ENCODE results near the gene COL3A1.

Gene COL3A1

DNA sequence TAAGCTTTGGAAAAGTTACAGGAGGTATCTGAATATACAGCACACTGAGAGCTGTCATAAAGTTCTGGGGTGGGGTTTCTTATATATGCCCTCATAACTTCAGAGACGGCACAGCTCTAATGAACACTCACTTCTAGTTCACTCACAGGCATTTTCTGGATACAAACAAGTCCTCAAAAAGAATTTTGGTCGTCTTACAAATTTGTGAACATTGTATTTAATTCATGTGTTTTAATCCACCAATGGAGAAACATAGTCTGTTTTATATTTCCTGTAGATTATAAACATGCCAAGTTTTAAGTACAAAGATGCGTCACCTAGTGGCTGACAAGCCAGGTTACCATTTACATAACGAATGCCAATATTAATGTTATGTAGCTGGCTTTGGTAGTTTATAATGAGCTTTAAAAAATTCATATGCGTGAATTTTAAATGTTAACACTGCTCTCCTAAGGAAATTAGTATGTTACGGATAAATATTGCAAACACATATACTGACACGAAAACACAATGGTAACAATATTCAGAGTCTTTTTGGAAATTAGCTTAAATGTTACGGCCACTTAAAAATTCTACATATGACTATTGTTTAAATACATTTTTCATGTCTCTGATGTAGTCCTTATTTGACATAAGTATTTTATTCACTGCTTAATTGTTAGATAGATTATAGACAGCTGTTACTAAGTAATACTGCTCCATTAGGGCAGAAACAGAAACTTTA lies 2.5 kb downstream of the COL3A1 start:
- TF ChIP-seq FOXP2 (optimal IDR thresholded peaks at IDR 0.05; ENCODE audit: borderline replicate concordance, extremely low read depth, extremely low read length, insufficient read depth), result no peak
- TF ChIP-seq SIN3A (IDR thresholded peaks at IDR 0.05; ENCODE audit: borderline replicate concordance, insufficient read depth, low read length), result no peak
- no peak for TF ChIP-seq TAF1 (IDR thresholded peaks at IDR 0.05; ENCODE audit: borderline replicate concordance, insufficient read depth, low read length)
- TF ChIP-seq POLR2AphosphoS5 (IDR thresholded peaks at IDR 0.05; ENCODE audit: low read depth, low read length), result no peak
- TF ChIP-seq, protein P1, sequence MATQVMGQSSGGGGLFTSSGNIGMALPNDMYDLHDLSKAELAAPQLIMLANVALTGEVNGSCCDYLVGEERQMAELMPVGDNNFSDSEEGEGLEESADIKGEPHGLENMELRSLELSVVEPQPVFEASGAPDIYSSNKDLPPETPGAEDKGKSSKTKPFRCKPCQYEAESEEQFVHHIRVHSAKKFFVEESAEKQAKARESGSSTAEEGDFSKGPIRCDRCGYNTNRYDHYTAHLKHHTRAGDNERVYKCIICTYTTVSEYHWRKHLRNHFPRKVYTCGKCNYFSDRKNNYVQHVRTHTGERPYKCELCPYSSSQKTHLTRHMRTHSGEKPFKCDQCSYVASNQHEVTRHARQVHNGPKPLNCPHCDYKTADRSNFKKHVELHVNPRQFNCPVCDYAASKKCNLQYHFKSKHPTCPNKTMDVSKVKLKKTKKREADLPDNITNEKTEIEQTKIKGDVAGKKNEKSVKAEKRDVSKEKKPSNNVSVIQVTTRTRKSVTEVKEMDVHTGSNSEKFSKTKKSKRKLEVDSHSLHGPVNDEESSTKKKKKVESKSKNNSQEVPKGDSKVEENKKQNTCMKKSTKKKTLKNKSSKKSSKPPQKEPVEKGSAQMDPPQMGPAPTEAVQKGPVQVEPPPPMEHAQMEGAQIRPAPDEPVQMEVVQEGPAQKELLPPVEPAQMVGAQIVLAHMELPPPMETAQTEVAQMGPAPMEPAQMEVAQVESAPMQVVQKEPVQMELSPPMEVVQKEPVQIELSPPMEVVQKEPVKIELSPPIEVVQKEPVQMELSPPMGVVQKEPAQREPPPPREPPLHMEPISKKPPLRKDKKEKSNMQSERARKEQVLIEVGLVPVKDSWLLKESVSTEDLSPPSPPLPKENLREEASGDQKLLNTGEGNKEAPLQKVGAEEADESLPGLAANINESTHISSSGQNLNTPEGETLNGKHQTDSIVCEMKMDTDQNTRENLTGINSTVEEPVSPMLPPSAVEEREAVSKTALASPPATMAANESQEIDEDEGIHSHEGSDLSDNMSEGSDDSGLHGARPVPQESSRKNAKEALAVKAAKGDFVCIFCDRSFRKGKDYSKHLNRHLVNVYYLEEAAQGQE (IDR thresholded peaks at IDR 0.05; ENCODE audit: insufficient read depth in 1 of 2, low read depth in 2 of 2, low read length in 2 of 2), result no peak

DNA sequence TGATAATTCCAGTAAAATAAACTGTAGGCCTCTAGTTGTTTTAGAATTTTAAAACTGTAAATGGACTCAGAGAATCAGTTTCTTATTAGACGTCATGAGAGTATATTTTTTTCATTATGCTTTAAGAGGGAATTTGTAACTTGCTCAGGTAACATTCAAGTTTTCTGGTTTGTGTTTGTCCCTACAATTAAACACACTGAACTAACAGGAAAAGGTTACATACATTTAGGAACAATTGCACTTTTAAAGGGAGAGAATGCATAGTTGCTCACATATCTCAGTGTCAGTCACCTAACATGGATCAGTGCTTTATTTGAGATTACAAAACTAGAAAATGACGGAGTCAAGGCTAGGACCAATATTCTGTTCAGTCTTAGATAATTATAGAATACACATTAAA lies 3.1 kb downstream of the COL3A1 start:
- TF ChIP-seq, protein P1 (IDR thresholded peaks at IDR 0.05; ENCODE audit: insufficient read depth in 1 of 2, low read depth in 2 of 2, low read length in 2 of 2), result no peak
- TF ChIP-seq POLR2AphosphoS5 (IDR thresholded peaks at IDR 0.05; ENCODE audit: low read depth, low read length) (no peak), SIN3A (IDR thresholded peaks at IDR 0.05; ENCODE audit: borderline replicate concordance, insufficient read depth, low read length) (no peak), TAF1 (IDR thresholded peaks at IDR 0.05; ENCODE audit: borderline replicate concordance, insufficient read depth, low read length) (no peak), FOXP2 (optimal IDR thresholded peaks at IDR 0.05; ENCODE audit: borderline replicate concordance, extremely low read depth, extremely low read length, insufficient read depth) (no peak)

DNA sequence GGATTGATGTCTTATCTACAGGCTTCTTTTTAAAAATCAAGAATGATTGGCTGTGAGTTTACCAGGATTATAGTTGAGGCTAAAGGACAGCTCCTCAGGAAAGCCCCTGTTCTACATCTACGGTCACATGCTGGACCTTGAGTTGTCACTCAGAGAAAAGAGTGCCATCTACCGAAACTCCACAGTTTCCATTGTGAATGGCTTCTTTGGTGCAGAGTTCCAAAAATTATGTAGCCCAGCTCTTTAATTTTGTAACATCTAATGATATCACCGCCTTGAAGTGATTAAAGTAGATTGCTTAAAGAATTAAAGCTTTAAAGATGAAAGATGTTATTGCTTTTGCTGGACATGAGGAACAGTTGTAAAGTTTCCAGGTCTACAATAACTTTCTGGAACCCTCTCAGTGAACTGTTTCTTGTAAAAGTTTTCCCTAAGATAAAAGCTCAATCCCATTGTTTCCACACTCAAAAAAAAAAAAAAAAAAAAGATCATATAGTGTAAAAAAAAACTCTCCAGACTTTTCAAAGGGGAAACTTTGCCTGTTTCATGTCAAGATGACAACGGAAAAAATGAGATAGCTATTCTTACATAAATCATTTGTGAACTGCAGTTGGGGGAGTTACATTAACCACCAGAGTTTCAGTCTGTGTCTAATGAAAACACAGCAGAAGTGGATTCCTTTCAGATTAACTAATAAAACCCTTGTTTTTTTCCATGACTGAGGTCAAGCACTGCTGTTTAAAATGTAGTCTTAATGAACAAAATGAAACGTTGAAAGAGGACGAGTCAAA lies 4.3 kb downstream of the COL3A1 start:
- no peak for TF ChIP-seq FOXP2 (optimal IDR thresholded peaks at IDR 0.05; ENCODE audit: borderline replicate concordance, extremely low read depth, extremely low read length, insufficient read depth)
- no peak for TF ChIP-seq TAF1 (IDR thresholded peaks at IDR 0.05; ENCODE audit: borderline replicate concordance, insufficient read depth, low read length)
- TF ChIP-seq, protein P1 (IDR thresholded peaks at IDR 0.05; ENCODE audit: insufficient read depth in 1 of 2, low read depth in 2 of 2, low read length in 2 of 2), result peak in 1 of 2 experiments; percentile 83; a peak in 2 of 4 replicates
- TF ChIP-seq SIN3A (IDR thresholded peaks at IDR 0.05; ENCODE audit: borderline replicate concordance, insufficient read depth, low read length), result no peak

DNA sequence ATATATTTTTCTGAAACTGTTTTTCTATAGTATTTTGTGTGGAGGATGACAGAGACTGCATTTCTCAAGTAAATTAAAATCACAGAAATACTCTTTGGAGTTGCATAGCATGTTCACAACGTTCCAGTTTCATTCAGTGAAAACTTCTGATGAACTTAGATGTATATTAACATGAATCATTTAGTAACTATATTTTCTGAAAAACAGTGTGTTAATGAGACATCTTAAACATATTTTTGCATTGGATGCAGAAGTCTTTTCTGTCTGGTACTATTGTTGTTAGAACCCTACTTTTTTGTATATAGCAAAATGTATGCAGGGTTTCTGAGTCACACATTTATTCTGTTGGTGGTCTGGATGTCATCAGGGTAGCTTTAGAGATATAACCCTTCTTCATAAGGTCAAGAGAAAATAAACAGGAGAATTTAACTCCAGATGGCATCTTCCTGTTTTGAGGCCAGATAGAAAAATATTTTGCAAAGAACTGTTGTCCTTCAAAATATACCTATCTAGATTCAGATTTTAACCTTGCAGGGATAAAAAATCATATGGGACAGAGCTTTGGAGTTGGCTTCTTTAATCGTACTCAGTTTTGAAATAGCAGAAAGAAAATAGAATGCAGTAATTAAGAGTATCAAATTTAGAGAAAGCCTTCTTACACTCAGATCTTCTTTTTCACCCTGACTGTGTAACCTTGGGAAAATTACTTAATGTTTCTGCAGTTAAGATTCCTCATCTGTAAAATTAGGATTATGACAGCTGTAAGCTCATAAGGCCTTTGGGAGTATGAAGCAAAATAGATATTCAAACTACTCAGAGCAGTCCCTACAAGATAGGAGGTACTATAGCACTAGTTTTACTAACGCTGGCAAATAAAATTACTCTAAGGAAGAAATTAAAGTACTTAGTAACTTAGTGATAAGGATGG lies 5.3 kb downstream of the COL3A1 start:
- no peak for TF ChIP-seq POLR2AphosphoS5 (IDR thresholded peaks at IDR 0.05; ENCODE audit: low read depth, low read length)
- TF ChIP-seq FOXP2 (optimal IDR thresholded peaks at IDR 0.05; ENCODE audit: borderline replicate concordance, extremely low read depth, extremely low read length, insufficient read depth), result no peak
- TF ChIP-seq, protein P1 (IDR thresholded peaks at IDR 0.05; ENCODE audit: insufficient read depth in 1 of 2, low read depth in 2 of 2, low read length in 2 of 2), result no peak
- no peak for TF ChIP-seq SIN3A (IDR thresholded peaks at IDR 0.05; ENCODE audit: borderline replicate concordance, insufficient read depth, low read length)
- TF ChIP-seq TAF1 (IDR thresholded peaks at IDR 0.05; ENCODE audit: borderline replicate concordance, insufficient read depth, low read length), result no peak
